GM21737 (cell line): ENCODE measurements around the gene CALD1.

Source experiments
- ATAC-seq: cut with Tn5 transposase; IDR thresholded peaks from one replicate; pipeline ENCODE4 v1.9.1; 2021; ENCODE audit warnings: mild to moderate bottlenecking, moderate library complexity; ENCODE audit not compliant: unreplicated experiment

Gene CALD1

DNA sequence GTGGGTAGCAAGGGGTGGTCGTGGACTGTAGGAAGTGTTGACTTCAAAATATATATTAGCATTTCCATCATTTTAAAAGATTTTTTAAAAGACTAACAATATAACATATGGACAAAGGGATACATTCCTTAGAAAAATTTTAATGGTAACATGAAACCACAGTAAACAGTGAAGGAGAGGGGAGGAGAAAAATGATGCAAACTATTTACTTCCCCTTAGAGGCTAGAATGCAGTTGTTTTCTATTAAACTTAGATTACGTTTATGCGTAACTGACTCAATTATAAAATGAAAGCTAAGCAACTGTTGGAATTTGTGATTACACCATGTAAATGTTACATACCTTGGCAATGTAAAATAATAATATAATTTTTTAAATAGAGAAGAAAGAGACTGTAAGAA, 41.3 kb downstream of the CALD1 start:
- no peak for ATAC-seq

DNA sequence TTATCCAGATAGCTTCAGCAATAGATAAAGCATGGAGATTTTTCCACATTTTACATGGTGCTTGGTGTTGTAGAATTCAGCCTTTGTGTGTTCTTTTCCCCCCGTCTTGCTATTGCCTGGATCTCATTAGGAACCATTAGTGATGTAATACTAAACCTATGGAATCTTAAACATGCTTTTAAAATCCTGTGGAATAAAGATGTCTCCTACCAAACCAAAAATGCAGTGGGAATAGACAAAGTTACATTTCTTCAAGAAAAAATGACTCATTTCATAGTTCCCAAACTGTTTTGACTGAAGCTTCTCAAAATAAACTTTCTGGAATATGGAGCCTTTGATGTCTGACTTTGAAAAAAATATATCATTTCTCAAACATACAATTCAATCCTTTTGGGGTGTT, 44.0 kb downstream of the CALD1 start:
- ATAC-seq = no peak

- no peak for ATAC-seq
These were observed 46.2 kb downstream of the CALD1 start for GRCh38 chr7:134825666-134826065.

GRCh38 chr7:134826105-134826504, 46.7 kb downstream of the CALD1 start:
- ATAC-seq = no peak

- no peak for ATAC-seq
These were observed 48.0 kb downstream of the CALD1 start for GRCh38 chr7:134827436-134827835.

DNA sequence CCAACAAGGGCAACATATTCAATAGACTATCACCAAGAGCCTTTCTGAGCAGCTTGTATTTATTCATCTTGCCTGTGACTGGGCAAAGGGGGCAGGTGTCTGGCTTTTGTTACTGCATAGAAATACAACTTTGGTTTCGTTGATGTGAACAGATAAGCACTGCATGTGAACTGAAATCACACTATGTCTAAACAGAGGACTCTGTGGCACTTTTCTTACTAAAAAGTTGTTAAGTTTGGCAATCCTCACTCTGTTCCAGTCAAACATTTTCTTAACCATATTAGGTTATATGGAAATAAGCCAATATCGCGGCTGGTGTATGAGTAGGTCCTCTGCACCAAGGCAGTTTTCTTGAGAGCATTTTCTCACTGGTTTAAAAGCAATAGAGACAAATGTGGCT, 48.5 kb downstream of the CALD1 start:
- no peak for ATAC-seq

- ATAC-seq = no peak
These were observed 48.9 kb downstream of the CALD1 start for GRCh38 chr7:134828361-134828760.

DNA sequence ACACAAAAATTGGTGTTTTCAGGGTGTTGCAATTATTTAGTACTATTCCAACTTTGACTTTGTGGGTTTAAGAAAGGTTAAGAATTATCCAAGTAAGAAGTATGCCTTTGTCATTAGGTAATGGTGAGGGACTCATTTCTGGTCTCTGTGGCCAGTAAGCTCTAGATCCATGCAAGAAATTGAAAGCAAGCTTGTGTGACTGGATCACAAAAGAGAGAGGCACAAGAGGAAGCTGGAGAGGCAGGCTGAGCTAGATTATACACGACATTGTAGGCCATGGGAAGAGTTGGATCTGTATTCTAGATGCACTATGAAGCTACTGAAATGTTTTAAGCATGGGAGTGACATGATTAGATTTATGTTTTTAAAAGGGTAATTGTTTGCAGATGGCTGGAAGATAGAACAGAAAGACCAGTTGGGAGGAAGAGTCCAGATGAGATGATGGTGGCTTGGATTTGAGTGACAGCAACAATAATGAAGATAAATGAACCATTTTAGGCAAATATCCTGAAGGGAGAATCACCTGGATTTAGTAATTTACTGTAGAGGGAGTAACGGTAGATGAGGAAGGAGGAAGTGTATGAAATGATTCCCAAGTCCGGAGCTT, 50.0 kb downstream of the CALD1 start:
- no peak for ATAC-seq

- ATAC-seq = no peak
These were observed 52.4 kb downstream of the CALD1 start for GRCh38 chr7:134831862-134832261.

- ATAC-seq = no peak
These were observed 52.9 kb downstream of the CALD1 start for GRCh38 chr7:134832367-134832766.

DNA sequence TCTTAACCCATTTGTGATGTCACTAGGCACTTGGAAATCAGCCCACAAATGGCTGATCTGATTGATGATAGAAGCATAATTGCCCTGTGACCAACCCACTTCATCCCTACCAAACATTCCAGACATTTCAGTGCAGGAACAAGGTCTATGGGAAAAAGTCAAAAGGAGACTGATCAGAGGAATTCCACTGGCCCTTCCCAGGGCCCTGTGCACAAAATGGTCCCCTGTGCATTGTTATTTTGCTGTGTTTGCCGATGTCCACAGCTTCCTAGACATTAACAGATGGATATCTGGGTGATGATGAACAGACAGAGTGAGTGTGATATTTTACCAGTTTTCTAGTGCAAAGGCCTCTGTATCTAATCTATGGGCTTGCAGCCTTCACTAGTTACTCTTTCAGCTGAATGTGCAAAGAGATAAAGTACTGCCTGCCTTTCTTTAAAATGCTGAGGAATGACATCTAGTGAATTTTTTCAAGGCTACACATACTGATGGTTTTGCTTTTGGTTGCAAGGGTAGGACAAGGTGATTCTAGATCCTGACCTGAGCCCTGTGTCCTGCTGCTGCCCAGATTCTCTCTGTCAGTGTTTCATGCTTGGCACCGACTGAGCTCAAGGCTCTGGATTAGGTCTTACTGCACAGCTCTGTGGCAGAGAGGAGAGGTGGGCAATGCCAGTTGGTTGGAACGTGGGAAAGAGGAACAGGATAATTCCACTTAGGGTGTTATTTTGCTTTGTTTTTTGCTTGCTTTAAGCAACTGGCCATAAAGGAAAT, 55.4 kb downstream of the CALD1 start:
- ATAC-seq = no peak

- no peak for ATAC-seq
These were observed 56.0 kb downstream of the CALD1 start for GRCh38 chr7:134835463-134835823.

DNA sequence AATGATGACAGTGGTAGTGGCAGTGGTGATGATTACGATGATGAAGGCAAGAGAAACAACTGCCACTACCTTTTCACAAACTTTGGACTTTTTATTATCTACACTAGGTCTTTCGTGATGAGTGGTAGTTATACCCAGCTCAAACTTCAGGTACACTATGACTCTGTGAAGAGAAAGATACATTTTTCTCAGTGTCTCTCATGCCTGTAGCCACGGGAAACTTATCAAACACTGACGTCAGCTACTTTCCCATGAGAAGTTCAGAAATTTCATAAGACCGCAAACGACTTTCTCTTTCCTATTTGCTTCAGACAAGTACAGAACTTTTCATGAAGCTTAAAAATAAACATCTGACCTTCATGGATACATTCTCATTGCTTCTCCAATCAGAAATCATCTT, 57.0 kb downstream of the CALD1 start:
- no peak for ATAC-seq

DNA sequence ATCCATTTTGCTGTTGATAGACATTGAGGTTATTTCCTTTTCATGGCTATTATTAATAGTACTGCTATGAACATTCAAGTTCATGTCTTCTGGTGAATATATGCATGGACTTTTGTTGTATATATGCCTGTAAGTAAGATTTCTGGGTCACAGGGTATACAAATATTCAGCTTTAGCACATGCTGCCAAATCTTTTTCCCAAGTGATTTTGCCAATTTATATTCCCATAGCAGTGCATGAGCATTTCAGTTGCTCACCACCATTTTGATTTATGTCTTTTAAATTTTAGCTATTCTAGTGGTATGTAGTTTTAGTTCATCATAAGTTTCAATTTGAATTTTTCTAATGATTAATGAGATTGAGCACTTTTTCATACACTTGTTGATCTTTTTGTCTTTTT, 59.9 kb downstream of the CALD1 start:
- ATAC-seq = no peak

- no peak for ATAC-seq
These were observed 62.6 kb downstream of the CALD1 start for GRCh38 chr7:134842062-134842461.

DNA sequence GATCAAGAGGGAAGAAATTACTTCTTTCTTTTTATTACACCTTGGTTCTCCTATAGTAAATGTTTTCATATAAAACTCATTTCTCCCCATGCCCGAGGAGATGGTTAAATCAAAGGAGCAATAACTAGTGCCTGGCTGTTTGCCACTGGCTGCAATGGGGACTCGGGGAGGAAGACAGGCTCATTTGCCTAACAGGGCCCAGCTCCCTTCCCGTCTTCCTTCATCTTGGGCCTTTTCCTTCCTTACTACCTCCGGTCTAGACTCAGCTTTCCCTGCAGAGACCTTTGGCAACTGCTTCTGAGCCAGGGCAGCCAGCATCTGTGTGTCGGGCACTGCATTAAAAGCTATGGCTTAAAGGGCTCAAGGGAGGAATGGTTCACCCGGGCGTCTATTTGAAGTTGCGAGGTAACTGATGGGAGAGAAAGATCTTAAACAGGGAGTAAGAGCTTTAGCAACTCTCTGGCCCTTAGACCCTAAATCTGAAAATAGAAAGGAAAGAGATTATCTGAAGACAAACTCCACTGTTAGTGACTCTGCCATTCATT, 63.5 kb downstream of the CALD1 start:
- no peak for ATAC-seq

DNA sequence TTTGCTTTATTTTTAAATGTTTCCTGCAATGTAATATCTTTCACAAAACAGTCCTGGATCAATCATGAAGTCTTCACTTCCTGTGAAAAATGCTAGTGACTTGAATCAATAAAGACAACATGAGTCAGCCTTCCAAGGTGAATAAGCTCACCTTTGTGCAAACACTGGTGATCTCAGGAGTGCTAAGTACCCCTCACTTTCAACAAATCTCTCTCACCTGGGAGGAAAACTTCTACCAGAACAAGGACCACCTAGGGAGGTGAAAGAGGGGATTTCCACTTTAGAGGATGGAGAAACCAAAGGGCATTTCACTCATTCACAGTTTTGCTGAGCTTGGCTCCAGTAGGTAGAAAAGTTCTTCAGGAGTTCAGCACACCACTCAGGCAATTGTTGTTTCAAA, 64.8 kb downstream of the CALD1 start:
- ATAC-seq = no peak

DNA sequence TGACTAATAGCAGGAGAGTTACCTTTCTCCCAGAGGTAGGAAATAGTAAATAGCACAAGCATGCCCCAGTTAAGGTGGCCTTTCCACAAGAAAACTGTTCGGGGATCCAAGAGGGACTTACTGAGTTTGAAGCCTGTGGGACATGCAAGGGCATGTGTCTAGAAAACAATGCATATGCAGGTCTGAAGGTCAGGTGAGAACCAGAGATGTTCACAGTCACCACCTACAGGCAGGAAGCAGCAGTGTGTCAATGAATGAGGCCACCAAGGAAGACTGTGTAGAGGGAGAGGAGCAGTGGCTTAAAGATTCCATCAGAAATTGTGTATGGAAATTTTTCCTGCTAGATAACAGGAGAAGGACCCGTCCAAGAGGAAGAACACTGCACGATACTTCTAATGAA, 66.0 kb downstream of the CALD1 start:
- no peak for ATAC-seq

DNA sequence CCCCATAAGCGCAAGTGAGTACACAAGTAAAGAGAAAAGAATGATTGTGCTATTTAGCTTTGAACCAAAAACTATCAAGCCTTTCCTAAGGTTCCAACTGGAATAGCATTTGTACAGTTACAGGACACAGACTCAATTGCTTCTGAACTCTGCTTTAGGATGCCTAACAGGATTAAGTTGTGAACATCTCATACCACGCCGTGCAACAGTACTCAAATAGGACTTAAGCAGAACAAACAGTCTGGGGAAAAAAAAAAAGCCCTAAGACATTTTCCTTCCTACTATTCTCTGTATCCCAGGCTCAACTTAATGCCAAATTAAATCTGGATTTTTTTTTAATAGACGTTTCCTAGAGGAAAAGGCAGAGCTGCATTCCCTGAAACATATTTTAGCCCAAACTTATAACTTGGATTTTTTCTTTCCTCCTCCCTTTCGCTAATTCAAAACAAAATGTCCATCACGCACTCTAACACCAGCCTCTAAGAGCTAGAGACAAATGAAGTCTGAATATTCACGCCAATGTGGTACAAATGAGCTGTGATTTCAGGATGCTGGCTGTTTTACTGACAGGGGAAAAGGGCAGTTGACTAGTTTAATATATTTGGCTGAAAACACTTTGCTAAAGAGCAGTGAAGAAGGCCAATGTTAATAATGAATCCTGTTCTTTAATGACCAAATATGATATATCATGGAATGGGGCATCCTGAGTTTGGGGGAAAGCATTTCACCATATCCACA, 68.6 kb downstream of the CALD1 start:
- no peak for ATAC-seq

- ATAC-seq = no peak
These were observed 70.6 kb downstream of the CALD1 start for GRCh38 chr7:134850066-134850465.

DNA sequence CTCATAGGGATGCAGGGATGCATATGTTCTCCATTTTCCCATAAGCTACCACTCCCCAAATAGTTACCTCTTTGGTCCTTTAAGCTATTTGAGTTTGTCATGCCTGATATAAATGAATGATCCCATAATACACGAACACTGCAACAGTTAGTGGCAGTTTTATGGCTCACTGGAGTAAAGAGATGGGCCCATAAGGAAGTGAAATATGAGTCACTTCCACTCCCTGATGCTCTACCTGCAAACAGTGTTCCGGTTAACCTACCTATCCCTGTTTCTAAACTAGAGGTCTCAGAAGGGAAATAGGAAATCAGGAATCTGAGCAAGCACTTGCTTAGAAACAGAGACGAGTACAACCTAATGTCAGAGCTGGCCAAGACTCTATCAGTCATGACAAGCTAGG, 71.7 kb downstream of the CALD1 start:
- ATAC-seq = no peak

DNA sequence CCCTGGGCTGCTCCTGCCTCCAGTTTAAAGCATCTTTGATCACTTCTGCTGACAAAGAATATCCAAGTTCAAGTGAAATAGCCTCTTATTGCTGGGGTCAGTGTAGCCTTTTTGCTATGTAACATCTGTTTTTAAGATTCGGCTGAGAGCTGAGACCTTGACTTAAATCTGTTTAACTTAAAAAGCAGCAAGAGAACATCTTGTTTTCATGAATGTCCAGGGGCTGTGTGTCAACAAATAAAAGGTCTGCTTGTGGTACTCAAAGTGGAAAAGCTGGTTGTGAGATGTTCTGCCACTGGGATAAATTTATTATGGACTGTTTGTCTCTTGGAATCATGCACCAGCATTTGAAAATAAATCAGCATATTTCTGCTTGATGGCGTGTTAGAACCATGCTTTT, 73.2 kb downstream of the CALD1 start:
- ATAC-seq = no peak
